Body of pancreas (tissue), 4 donors: ENCODE results near the gene HDAC7.

Experiments used
- CTCF ChIP-seq, 7 experiments: fragments of 450-650 bp in 4 of 7; fragments of 200-600 bp in 3 of 7; sonication (generic) in 3 of 7; IDR thresholded peaks; one replicate each; pipeline ENCODE4 v1.5.1; 2016 to 2019; ENCODE audit warnings: antibody characterized with exemption in 7 of 7
- POLR2A ChIP-seq, 3 donors: fragments of 450-650 bp; IDR thresholded peaks; one replicate each; pipeline ENCODE4 v1.6.1; 2016; ENCODE audit warnings: antibody characterized with exemption in 3 of 3, mild to moderate bottlenecking in 2 of 3

GRCh38 chr12:47832263-47832933 lies 12.7 kb upstream of the HDAC7 start:
- TF ChIP-seq POLR2A (IDR thresholded peaks at IDR 0.05) = no peak
- no peak for TF ChIP-seq CTCF (IDR thresholded peaks at IDR 0.05)
